ENCODE measurements around the gene LRRC4C. TPM values are rescaled to one million over a fixed set of nuclear protein-coding genes. Genes with fewer than 3 reads are reported as not detected.

Gene LRRC4C
- total RNA-seq, 1 experiment from 2014 or later: 0.13 TPM

DNA sequence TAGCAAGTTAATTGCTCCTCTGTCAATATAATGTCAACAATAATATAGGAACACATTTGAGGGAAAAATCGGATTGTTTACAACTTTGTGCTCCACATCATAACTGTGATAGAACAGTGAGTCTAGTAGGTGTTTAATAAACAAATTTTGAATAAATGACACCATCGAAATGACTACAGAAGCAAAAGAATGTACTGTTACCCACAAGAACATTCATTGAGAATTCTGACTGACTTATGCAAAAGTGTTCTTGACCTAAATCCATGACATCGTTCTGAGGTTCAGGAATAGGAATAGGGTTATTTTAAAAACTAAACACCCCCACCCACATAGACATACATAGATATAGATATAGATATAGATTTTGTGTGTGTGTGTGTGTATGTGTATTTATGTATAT, 8.4 kb downstream of the LRRC4C start:
- peaks cover 15% of the 10 kb centered on the region in 2 experiments for H3K4me1 Mint-ChIP-seq
- no peak overlapping the region for H3K4ac ChIP-seq (ENCODE audit: low read depth, low read length)
- H2AFZ ChIP-seq (ENCODE audit: low read length): no peak overlapping the region
- H3K9me3 Mint-ChIP-seq: no peaks in the 10 kb centered on the region
- no peak overlapping the region for H3K18ac ChIP-seq (ENCODE audit: insufficient read length, low read depth, low read length)
- H2BK5ac ChIP-seq (ENCODE audit: insufficient read length, low read length): no peak overlapping the region
- H3K27me3 Mint-ChIP-seq (ENCODE audit: low read depth): no peaks in the 10 kb centered on the region
- WGBS (ENCODE audit: extremely low coverage, insufficient read length, low lambda C conversion rate): no CpG with 5 or more reads among the region's 3 CpGs
- H3K27me3 ChIP-seq (ENCODE audit: insufficient read depth, low read length): no peaks in the 10 kb centered on the region
- H4K8ac ChIP-seq (replicated peaks; ENCODE audit: insufficient read length, low read depth, low read length): no peak overlapping the region
- H4K20me1 ChIP-seq (ENCODE audit: control insufficient read depth, insufficient read depth, insufficient read length): no peaks in the 10 kb centered on the region
- H3K56ac ChIP-seq (ENCODE audit: insufficient read length, low read depth, low read length): no peak overlapping the region
- TF ChIP-seq, protein P1, sequence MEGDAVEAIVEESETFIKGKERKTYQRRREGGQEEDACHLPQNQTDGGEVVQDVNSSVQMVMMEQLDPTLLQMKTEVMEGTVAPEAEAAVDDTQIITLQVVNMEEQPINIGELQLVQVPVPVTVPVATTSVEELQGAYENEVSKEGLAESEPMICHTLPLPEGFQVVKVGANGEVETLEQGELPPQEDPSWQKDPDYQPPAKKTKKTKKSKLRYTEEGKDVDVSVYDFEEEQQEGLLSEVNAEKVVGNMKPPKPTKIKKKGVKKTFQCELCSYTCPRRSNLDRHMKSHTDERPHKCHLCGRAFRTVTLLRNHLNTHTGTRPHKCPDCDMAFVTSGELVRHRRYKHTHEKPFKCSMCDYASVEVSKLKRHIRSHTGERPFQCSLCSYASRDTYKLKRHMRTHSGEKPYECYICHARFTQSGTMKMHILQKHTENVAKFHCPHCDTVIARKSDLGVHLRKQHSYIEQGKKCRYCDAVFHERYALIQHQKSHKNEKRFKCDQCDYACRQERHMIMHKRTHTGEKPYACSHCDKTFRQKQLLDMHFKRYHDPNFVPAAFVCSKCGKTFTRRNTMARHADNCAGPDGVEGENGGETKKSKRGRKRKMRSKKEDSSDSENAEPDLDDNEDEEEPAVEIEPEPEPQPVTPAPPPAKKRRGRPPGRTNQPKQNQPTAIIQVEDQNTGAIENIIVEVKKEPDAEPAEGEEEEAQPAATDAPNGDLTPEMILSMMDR (conservative IDR thresholded peaks at IDR 0.05): no peak
- H3K79me1 ChIP-seq (ENCODE audit: insufficient read depth, low read depth, low read length, poor library complexity, severe bottlenecking): no peaks in the 10 kb centered on the region
- H2AK5ac ChIP-seq (ENCODE audit: insufficient read length, low read length): no peak overlapping the region
- no peaks in the 10 kb centered on the region for H3K36me3 Mint-ChIP-seq (ENCODE audit: insufficient read depth in 1 of 3, low read depth in 3 of 3)
- H2BK120ac ChIP-seq (ENCODE audit: low read depth, low read length, poor library complexity, severe bottlenecking): no peak overlapping the region
- H3K9ac ChIP-seq (ENCODE audit: extremely low read depth, insufficient read length, low read length): no peak overlapping the region
- H3K4me3 Mint-ChIP-seq: no peak overlapping the region
- no peak for DNase-seq
- H3K23ac ChIP-seq (ENCODE audit: insufficient read length, low read depth, low read length): no peak overlapping the region
- no peak overlapping the region for H3K4me2 ChIP-seq (ENCODE audit: insufficient read depth, insufficient read length, low read length)
- no peak overlapping the region for H4K5ac ChIP-seq (ENCODE audit: insufficient read length, low read depth, low read length)
- no peaks in the 10 kb centered on the region; the same call in 1 of the 2 replicates for H3K4me1 ChIP-seq (ENCODE audit: insufficient read depth, low read length)
- H3K27ac ChIP-seq (ENCODE audit: insufficient read length, low read depth, low read length): no peak overlapping the region
- H3K23me2 ChIP-seq (ENCODE audit: insufficient read length, low read depth, low read length, poor library complexity, severe bottlenecking): no peaks in the 10 kb centered on the region
- H3K9me3 ChIP-seq (ENCODE audit: control insufficient read depth, low read depth, low read length): no peaks in the 10 kb centered on the region
- no peak overlapping the region for H3K14ac ChIP-seq (ENCODE audit: insufficient read depth, low read length)
- no peaks in the 10 kb centered on the region for H3K79me2 ChIP-seq (ENCODE audit: insufficient read depth, low read length)
- no peak overlapping the region for H3T11ph ChIP-seq (ENCODE audit: low read length)
- H4K91ac ChIP-seq (ENCODE audit: insufficient read length, low read depth, low read length): no peak overlapping the region
- no peak overlapping the region for H2BK15ac ChIP-seq (ENCODE audit: low read depth, low read length)
- H2BK12ac ChIP-seq (ENCODE audit: insufficient read length, low read depth, low read length): no peak overlapping the region
- H3K27ac Mint-ChIP-seq: no peak overlapping the region
- no peak overlapping the region for H2BK20ac ChIP-seq (ENCODE audit: low read depth, low read length, poor library complexity, severe bottlenecking)

Data from H9 (cell line).